Measurements from ENCODE around the gene CSNK1A1L. TPM values are rescaled to one million over a fixed set of nuclear protein-coding genes. Genes with fewer than 3 reads are reported as not detected.
A peak's percentile ranks its signal among the peaks of the same experiment; 100 is the strongest.

The CSNK1A1L gene
- total and polyA plus RNA-seq, 2 of the 13 experiments (the other 11 are each of a cell fraction or from before 2014, with no cell fraction given), result not detected

- TF ChIP-seq IRF9 (CRISPR knock-in tag; IDR thresholded peaks at IDR 0.05; ENCODE audit: borderline replicate concordance) (no peak), BORCS8-MEF2B (CRISPR knock-in tag; IDR thresholded peaks at IDR 0.05) (no peak; the same call in 1 of the 2 replicates), SMARCC2 (IDR thresholded peaks at IDR 0.05) (no peak), MZF1 (CRISPR knock-in tag; IDR thresholded peaks at IDR 0.05; ENCODE audit: borderline replicate concordance) (0 out of 2 replicates have a peak, but pooled peaks have one; percentile 72), ZNF530 (CRISPR knock-in tag; IDR thresholded peaks at IDR 0.05; ENCODE audit: low read depth) (no peak), ZNF770 (CRISPR knock-in tag; IDR thresholded peaks at IDR 0.05) (no peak), ZKSCAN1 (IDR thresholded peaks at IDR 0.05; ENCODE audit: low read length) (no peak), HIC2 (CRISPR knock-in tag; IDR thresholded peaks at IDR 0.05; ENCODE audit: low read depth) (no peak), ZNF570 (CRISPR knock-in tag; IDR thresholded peaks at IDR 0.05; ENCODE audit: borderline replicate concordance) (no peak), HNF1A (IDR thresholded peaks at IDR 0.05; ENCODE audit: low read depth) (no peak), HNF1A (CRISPR knock-in tag; IDR thresholded peaks at IDR 0.05; ENCODE audit: borderline replicate concordance) (peak; percentile 66; the same call in 1 of the 2 replicates), TGIF2 (CRISPR knock-in tag; IDR thresholded peaks at IDR 0.05) (no peak; the same call in 1 of the 2 replicates), KLF15 (CRISPR knock-in tag; IDR thresholded peaks at IDR 0.05; ENCODE audit: borderline replicate concordance) (0 out of 2 replicates have a peak, but pooled peaks have one; percentile 51), THYN1 (CRISPR knock-in tag; IDR thresholded peaks at IDR 0.05; ENCODE audit: borderline replicate concordance, low read depth) (no peak), NFATC3 (CRISPR knock-in tag; IDR thresholded peaks at IDR 0.05) (no peak), ARNT2 (CRISPR knock-in tag; IDR thresholded peaks at IDR 0.05; ENCODE audit: low read depth) (peak; percentile 88)
Measured at GRCh38 chr13:37058910-37059847, 46.3 kb downstream of the CSNK1A1L start, which contains the start of gene SUPT20H (continued).
